ENCODE measurements around the gene C1orf21.
"Not testable (repeated sequence)": the region's sequence is repeated elsewhere in the genome, so short reads cannot be mapped to it uniquely, and the experiment has no call there.

C1orf21 gene

DNA sequence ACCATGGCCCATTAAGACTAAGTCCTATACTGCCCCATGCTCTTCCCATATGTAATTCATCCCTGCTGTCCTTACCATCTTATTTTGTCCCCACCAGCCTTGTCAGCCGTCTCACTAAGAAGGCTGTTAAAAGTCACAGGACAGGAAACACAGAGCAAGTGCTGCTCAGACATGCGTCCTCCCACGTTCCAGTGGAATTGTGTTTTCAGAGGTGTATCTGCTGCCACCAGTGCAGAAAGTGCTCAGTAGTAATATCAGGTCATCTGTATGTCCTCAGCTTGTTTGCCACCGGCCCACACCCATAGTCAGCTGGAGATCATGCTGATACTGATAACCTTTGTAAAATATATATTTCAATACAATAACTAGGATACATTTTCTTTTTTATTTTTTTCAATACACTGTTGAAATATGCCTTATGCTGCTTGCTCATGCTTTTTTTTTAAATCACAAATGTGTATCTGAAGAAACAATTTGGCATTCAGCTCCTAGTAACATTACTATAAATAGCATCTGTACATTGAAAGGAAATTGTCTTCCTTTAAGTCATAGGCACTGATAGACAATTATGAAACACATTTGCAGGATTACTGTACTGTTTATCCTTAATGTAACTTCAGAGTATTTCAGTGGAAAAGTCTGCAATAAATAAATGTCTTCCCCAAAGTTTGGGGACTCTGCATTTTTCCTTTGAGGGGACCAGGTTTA, 211.0 kb downstream of the C1orf21 start:
- no peak for DNase-seq (ENCODE audit: low read depth in 2 of 2)

- DNase-seq (ENCODE audit: low read depth in 2 of 2): no peak
These were observed 211.8 kb downstream of the C1orf21 start for GRCh38 chr1:184598403-184599193.

GRCh38 chr1:184604152-184604900, 217.5 kb downstream of the C1orf21 start:
- DNase-seq (ENCODE audit: low read depth in 2 of 2): no peak

DNA sequence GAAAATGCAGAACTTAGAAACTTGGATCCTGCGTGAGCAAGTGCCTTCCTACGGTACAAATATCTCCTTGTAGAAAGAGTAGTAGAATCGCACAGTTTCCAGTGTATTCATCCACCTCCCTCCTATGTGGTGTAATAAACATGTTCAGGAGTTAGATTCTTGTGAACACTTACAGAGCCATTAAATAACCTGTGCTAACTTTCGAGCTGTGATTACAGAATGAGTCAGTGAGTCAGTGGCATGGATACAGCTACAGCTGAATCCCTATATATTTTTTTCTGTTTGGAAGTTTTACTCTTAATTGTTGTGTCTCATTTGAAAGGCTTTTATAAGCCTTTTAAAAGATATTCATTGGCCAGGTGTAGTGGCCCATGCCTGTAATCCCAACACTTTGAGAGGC, 219.1 kb downstream of the C1orf21 start:
- no peak for DNase-seq (ENCODE audit: low read depth in 2 of 2)

DNA sequence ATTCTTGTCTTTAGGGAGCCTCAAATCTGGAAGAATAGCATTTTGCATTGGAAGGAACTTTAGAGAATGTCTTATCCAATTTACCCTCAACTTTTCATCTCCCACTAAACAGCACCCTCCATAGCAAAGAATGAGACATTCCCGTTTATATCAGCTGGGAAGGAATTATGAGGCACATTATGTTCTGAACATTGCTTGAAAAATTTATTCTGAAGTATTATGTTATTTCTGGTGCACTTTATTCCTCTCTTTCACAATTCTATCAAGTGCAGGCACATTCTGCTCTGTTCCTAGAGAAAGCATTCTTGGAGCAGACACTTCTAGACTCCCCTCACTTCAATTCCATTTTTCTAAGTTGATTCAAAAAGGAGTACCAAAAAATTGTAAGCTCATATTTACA, 220.0 kb downstream of the C1orf21 start:
- DNase-seq (ENCODE audit: low read depth in 2 of 2): no peak

- DNase-seq (ENCODE audit: low read depth in 2 of 2): no peak
These were observed 221.8 kb downstream of the C1orf21 start for GRCh38 chr1:184608581-184608980.

- no peak for DNase-seq (ENCODE audit: low read depth in 2 of 2)
These were observed 222.2 kb downstream of the C1orf21 start for GRCh38 chr1:184608990-184609389.

GRCh38 chr1:184610876-184611595, 224.2 kb downstream of the C1orf21 start:
- DNase-seq (ENCODE audit: low read depth in 2 of 2): no peak

DNA sequence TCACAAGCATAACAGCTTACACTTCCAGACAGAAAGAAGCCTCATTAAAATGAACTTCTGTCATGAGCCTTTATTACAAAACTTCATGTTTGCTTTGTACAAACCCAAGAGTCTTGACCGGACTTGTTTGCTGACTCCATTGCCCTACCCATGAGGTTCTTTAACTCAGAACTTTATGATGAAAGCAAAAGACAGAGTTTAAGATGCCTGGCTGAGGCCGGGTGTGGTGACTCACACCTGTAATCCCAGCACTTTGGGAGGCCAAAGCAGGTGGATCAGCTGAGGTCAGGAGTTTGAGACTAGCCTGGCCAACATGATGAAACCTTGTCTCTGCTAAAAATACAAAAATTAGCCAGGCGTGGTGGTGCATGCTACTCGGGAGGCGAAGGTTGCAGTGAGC, 225.4 kb downstream of the C1orf21 start:
- DNase-seq (ENCODE audit: low read depth in 2 of 2): not testable (repeated sequence)

- no peak for DNase-seq (ENCODE audit: low read depth in 2 of 2)
These were observed 227.8 kb downstream of the C1orf21 start for GRCh38 chr1:184614667-184615066.

GRCh38 chr1:184615301-184615700, 228.5 kb downstream of the C1orf21 start:
- DNase-seq (ENCODE audit: low read depth in 2 of 2): no peak

GRCh38 chr1:184616504-184616903, 229.7 kb downstream of the C1orf21 start:
- no peak for DNase-seq (ENCODE audit: low read depth in 2 of 2)

DNA sequence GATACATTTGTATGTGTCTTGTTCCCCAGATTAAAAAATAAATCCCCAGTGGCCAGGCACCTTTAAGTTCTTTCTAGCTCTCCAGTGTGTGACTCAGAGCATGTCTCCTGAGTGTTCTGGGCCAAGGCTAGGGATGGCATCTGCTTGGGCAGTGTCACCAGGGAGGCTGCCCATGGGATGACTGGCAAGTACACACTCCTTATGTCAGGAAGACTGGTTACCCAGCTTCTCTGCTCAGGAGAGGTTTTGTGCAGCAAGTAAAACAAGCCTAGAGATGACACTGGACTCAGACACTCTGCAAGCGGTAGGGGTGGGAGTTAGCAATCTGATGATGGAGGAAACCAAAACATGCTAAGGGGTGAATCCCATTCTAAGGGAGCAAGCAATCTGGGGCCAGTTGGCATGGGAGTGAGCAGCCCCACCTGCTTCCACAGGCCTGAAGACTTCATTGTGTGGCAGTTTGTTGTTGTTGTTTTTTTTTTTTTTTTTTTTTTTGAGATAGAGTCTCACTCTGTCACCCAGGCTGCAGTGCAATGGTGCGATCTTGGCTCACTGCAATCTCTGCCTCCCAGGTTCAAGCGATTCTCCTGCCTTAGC, 230.7 kb downstream of the C1orf21 start:
- DNase-seq (ENCODE audit: low read depth in 2 of 2): no peak

GRCh38 chr1:184618851-184619250, 232.0 kb downstream of the C1orf21 start:
- DNase-seq (ENCODE audit: low read depth in 2 of 2): no peak

DNA sequence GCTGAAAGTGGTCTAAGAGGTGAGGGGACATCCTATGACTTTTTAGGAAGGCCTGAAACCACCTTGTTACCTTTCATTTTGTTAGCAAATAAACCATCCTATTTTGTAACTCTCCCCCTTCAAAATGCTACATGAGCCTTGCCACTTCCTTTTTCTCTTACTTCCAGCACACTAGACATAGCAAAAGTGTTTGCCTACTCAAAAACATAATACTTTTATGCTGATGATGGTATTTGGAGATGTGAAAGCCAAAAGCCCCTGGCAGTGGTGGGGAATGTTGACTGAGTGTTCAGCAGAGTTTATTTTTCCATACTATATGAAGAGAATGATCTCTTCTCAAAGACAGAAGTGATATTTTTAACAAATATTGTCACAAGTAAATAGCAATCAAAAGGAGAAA, 233.6 kb downstream of the C1orf21 start:
- no peak for DNase-seq (ENCODE audit: low read depth in 2 of 2)

- DNase-seq (ENCODE audit: low read depth in 2 of 2): no peak
These were observed 234.4 kb downstream of the C1orf21 start for GRCh38 chr1:184621260-184621659.

DNA sequence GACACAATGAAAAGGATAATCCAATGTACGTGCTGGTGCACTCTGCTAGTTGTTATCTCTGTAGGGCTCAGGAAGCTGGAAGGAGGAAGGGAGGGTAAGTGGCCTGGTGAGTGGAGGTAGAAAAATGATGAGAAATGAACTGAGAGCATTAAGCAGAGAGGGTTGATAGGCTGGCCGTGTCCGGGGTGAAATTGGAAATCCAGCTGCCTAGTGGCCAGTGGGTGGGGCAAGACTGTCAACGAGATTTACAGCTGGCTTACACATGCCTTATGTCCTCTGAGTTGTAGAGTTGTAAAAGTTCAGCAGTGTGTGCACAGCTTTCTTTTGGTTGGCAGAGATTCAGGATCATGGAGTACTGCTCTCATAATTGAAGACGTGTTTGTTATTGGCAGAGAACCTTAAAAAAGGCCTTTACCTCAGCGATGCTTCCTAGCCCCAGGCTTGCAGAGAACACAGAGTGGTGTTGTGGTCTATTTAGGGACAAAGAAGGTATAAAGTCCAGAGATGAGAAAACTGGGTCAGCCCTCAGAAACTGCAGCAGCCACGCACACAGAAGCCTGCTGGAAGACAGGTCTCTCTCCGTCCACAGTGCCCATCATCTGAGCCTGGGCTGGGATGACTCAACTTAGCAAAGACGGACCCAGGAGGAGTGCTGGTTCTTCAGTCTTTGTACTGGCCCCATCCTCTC, 235.5 kb downstream of the C1orf21 start:
- no peak for DNase-seq (ENCODE audit: low read depth in 2 of 2)

- no peak for DNase-seq (ENCODE audit: low read depth in 2 of 2)
These were observed 236.6 kb downstream of the C1orf21 start for GRCh38 chr1:184623404-184623803.

DNA sequence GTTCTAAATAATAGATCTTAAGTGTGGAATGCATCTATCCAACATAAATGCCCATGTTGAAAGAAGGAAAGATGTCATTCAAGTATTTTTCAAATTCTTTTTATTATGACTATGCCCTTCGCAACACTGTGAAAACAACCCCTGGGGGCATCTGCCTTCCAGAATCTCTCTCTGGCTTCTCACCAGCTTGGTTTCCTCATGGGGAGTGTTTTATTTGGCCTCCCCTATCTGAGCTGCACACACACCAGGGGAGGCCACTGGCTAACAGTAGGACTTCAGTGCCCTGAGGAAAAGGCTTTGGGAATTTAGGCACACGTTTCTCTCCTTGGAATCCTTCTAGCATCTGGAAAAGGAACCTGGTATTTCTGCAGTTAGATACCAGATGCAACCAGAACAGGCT, 237.2 kb downstream of the C1orf21 start:
- no peak for DNase-seq (ENCODE audit: low read depth in 2 of 2)

DNA sequence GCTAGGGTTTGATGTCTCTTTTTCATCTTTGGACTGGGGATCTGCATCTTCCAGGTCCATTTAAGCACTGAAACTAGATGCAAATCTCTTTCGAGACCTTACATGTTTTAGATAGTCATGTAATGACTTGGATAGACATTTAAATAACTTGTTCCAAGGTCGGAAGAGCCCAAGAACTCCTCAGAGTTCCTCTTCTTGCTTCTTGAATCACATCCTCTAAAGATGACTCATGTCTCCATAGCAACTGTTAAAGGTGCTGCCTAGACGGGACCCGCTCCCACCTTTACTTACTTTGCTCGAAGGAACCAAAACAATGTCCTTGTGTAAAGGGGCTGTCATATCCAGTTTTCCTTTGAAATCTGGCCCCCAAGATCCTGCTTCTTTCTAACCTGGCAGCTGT, 237.8 kb downstream of the C1orf21 start:
- DNase-seq (ENCODE audit: low read depth in 2 of 2): no peak

- no peak for DNase-seq (ENCODE audit: low read depth in 2 of 2)
These were observed 238.4 kb downstream of the C1orf21 start for GRCh38 chr1:184625271-184625670.

All from stimulated activated CD8-positive, alpha-beta memory T cell treated with anti-CD3 and anti-CD28 coated beads, Interleukin-2, amount 100 ng/mL, for 1 hour (primary cell).